Activated CD4-positive, alpha-beta memory T cell treated with anti-CD3 and anti-CD28 coated beads for 36 hours (primary cell): ENCODE data around the gene SIRPA. TPM values are rescaled to one million over a fixed set of nuclear protein-coding genes. Genes with fewer than 3 reads are reported as not detected.

Source experiments
- CTCF ChIA-PET: fragments of 350-600 bp; sonication (Branson Sonifier 250); formaldehyde crosslinking; loops from one replicate; lab custom pipeline; 2021; ENCODE audit warnings: antibody characterized with exemption, inconsistent platforms; lab: Charles Lee
- POLR2A ChIA-PET: fragments of 350-600 bp; sonication (Branson Sonifier 250); formaldehyde crosslinking; loops from one replicate; lab custom pipeline; 2021; ENCODE audit warnings: antibody characterized with exemption; lab: Charles Lee
- DNase-seq: peaks from one replicate; pipeline ENCODE4 v3.0.0-alpha.2; 2020
- H3K27ac Mint-ChIP-seq: one replicate; pipeline ENCODE4 v1.8.0; 2021; ENCODE audit warnings: mixed read lengths
- H3K27me3 Mint-ChIP-seq: one replicate; pipeline ENCODE4 v1.8.0; 2021; ENCODE audit warnings: mixed read lengths
- H3K36me3 Mint-ChIP-seq: one replicate; pipeline ENCODE4 v1.8.0; 2021; ENCODE audit warnings: mixed read lengths
- H3K4me1 Mint-ChIP-seq: one replicate; pipeline ENCODE4 v1.8.0; 2021; ENCODE audit warnings: low read depth, mixed read lengths
- H3K4me3 Mint-ChIP-seq: one replicate; pipeline ENCODE4 v1.8.0; 2021; ENCODE audit warnings: mild to moderate bottlenecking, mixed read lengths
- H3K9me3 Mint-ChIP-seq: one replicate; pipeline ENCODE4 v1.8.0; 2021; ENCODE audit warnings: mixed read lengths
- intact Hi-C: fragments of 100-400 bp; cut with micrococcal nuclease; formaldehyde crosslinking; loops from one replicate; pipeline ENCODE4 v1.15.1; 2023
- total RNA-seq, 2 experiments: library from RNA; stranded (reverse); gene quantifications; one replicate each; pipeline ENCODE4 v1.2.3, GENCODE V29; 2021

The SIRPA gene
- total RNA-seq, 2 experiments from 2014 or later, result not detected

GRCh38 chr20:1975291-1975690, 80.1 kb downstream of the SIRPA start:
- Mint-ChIP-seq H3K4me3 (no peak overlapping the region), H3K27me3 (peaks cover 16% of the 10 kb centered on the region), H3K36me3 (no peaks in the 10 kb centered on the region), H3K9me3 (no peaks in the 10 kb centered on the region), H3K27ac (no peak overlapping the region), H3K4me1 (no peaks in the 10 kb centered on the region)
- intact Hi-C loops, result no loop called here
- CTCF ChIA-PET, result interaction anchor here (0.6 to 1.3 kb wide), 3 partner anchors 9 to 197 kb away, joined by 3 to 4 read pairs (median 3); no protein-coding TSS in a partner anchor
- DNase-seq, result no peak
- POLR2A ChIA-PET, result interaction anchor here (0.6 kb wide), 1 partner anchor 44 kb away, joined by 3 read pairs; no protein-coding TSS in a partner anchor

DNA sequence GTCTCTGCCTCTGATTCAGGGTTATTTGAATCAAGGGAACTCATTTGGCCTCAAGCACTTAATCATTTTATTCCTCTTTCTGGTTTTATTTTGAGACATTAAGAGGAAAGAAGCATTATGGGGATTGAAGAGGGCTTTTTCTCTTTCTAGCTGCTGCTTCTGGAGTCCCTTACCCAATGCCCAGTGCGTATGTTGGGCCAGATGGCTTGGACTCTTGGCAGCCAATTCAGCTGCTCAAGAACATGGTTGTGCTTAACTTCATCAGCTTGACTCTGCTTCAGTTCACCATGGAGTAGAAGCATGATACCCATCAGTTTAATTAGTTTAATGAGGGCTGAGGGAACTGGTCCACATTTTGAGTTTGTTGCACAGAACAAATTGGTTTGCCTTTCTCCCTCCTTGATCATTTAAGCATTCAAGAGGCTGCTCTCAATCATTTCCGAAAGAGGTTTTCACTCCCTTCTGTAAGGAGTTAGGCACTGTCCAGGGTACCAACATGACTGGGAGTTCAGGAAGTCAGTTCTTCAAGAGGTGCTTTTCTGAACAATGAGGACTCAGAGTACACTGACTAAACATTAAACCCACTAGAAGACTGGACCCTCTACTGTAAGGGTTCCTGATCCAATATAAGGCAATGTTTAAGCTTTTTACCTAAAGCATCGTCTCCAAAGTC, 84.0 kb downstream of the SIRPA start:
- CTCF ChIA-PET, result no interaction called here
- POLR2A ChIA-PET, result no interaction called here
- no peak for DNase-seq
- Mint-ChIP-seq H3K4me1 (no peaks in the 10 kb centered on the region), H3K27ac (no peak overlapping the region), H3K27me3 (peaks cover 29% of the 10 kb centered on the region), H3K9me3 (no peaks in the 10 kb centered on the region), H3K4me3 (no peak overlapping the region), H3K36me3 (no peaks in the 10 kb centered on the region)
- intact Hi-C loops, result no loop called here

DNA sequence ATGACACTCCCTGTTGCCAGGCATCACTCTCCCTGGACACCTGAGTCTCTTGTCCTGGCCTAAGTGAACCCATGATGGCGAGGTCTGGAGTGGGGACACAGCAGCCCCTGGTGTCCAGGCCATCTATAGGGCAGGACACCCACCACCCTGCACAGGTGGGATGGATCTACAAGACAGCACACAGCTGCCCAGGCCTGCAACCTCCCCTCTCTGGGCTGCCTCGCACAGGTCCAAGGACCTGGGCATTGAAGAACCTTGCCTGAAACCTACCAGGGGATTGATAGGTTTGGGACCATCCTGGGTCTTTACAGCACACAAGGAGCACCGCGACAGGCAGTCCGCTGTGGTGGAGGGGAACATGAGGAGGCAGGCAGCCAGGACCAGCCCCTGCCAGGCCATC, 87.5 kb downstream of the SIRPA start:
- Mint-ChIP-seq H3K36me3 (no peaks in the 10 kb centered on the region), H3K27ac (no peak overlapping the region), H3K4me1 (no peaks in the 10 kb centered on the region), H3K9me3 (no peaks in the 10 kb centered on the region), H3K4me3 (no peak overlapping the region), H3K27me3 (peaks cover 37% of the 10 kb centered on the region)
- DNase-seq, result no peak
- ChIA-PET CTCF (no interaction called here), POLR2A (no interaction called here)
- intact Hi-C loops, result no loop called here

- CTCF ChIA-PET, result no interaction called here
- Mint-ChIP-seq H3K9me3 (no peaks in the 10 kb centered on the region), H3K36me3 (no peaks in the 10 kb centered on the region), H3K27me3 (peaks cover 34% of the 10 kb centered on the region), H3K27ac (no peak overlapping the region), H3K4me3 (no peak overlapping the region), H3K4me1 (no peaks in the 10 kb centered on the region)
- intact Hi-C loops, result no loop called here
- no peak for DNase-seq
- POLR2A ChIA-PET, result no interaction called here
Measured at GRCh38 chr20:1983301-1983700, 88.1 kb downstream of the SIRPA start.

- POLR2A ChIA-PET, result no interaction called here
Measured at GRCh38 chr20:1987826-1988225, 92.6 kb downstream of the SIRPA start.

More at GRCh38 chr20:1987826-1988225, 92.6 kb downstream of the SIRPA start:
- no peak overlapping the region for H3K27ac Mint-ChIP-seq
- H3K9me3 Mint-ChIP-seq, result no peaks in the 10 kb centered on the region
- H3K4me3 Mint-ChIP-seq, result no peak overlapping the region
- CTCF ChIA-PET, result interaction anchor here (0.9 to 2.1 kb wide), 2 partner anchors 19 to 23 kb away, joined by 4 to 7 read pairs; no protein-coding TSS in a partner anchor
- DNase-seq, result no peak
- intact Hi-C loops, result no loop called here
- no peaks in the 10 kb centered on the region for H3K4me1 Mint-ChIP-seq
- H3K36me3 Mint-ChIP-seq, result no peaks in the 10 kb centered on the region
- peaks cover 32% of the 10 kb centered on the region for H3K27me3 Mint-ChIP-seq

Other genes starting within 250 kb of the SIRPA start
- gene SIRPG, start 237.6 kb upstream of the SIRPA start, total RNA-seq, result 10 to 100 TPM; 27.9 to 28.5 TPM
- not detected for gene PDYN, start 98.7 kb downstream of the SIRPA start, total RNA-seq
- gene STK35, start 206.4 kb downstream of the SIRPA start, total RNA-seq, result 10 to 100 TPM; 18.0 to 18.1 TPM